ENCODE measurements around the gene PDE6B.
"Not testable (repeated sequence)": the region's sequence is repeated elsewhere in the genome, so short reads cannot be mapped to it uniquely, and the experiment has no call there.

The PDE6B gene

DNA sequence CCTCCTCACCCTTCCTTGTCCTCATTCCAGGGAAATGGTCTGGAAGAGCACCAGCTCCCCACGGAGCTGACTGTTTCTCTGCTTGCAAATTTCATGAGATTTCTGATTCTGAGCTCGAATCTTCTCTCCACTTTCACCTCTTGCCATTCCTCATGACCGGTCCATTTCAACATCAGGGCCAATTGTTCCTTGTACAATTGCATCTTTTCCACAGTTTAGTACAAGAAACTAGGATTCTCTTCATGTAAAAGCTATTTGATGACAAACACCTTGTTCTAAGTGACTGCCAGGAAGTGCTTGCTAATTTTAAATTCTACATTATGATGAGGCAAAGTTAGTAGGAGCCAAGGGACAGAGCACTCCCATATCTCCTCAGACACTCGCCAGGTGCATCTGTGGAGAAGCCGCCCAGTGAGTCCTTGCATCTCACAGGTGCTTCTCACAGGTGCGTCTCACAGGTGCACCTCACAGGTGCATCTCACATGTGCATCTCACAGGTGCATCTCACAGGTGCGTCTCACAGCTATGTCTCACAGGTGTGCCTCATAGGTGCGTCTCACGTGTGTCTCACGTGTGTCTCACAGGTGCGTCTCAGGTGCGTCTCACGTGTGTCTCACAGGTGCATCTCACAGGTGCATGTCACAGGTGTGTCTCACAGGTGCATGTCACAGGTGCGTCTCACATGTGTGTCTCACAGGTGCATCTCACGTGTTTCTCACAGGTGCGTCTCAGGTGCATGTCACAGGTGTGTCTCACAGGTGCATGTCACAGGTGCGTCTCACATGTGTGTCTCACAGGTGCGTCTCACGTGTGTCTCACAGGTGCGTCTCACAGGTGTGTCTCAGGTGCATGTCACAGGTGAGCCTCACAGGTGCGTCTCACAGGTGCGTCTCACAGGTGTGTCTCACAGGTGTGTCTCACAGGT lies 3.0 kb upstream of the PDE6B start:
- DNase-seq: no peak

DNA sequence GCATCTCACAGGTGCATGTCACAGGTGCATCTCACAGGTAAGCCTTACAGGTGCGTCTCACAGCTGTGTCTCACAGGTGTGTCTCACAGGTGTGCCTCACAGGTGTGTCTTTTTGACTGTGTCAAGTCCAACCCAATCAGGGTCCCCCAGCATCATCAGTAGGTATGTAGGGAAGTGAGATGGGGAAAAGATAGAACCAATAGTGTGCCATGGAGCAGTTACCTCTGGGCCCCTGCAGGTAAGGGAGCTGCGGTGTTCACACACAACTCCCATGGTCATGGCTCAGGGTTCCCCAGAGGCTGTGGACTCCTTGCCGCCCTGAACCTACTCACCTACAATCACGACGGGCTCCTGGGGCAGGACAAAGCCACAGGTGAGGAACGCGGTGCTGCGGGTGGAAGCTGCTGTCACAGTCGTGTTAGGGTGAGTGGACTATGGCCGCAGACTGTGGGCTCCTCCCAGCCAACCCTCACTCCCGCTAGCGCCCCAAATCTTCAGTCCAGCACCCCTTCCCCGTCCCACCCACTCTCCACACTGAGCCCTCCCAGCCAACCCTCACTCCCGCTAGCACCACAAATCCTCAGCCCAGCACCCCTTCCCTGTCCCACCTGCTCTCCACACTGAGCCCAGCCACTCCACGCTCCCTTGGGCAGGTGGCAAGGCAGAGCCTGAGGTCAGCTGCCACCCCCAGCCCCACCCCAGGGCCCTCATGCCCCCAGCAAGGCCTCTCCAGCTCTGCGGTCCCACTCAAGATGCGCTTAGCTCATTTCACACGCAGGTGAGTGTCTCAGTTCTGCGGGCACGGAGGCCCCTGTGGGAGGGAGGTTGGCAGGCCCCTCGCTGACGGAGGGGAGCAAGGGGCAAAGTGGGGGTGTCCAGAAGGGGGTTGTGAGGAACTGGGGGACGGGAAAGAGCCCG lies 2.1 kb upstream of the PDE6B start:
- no peak for DNase-seq

DNA sequence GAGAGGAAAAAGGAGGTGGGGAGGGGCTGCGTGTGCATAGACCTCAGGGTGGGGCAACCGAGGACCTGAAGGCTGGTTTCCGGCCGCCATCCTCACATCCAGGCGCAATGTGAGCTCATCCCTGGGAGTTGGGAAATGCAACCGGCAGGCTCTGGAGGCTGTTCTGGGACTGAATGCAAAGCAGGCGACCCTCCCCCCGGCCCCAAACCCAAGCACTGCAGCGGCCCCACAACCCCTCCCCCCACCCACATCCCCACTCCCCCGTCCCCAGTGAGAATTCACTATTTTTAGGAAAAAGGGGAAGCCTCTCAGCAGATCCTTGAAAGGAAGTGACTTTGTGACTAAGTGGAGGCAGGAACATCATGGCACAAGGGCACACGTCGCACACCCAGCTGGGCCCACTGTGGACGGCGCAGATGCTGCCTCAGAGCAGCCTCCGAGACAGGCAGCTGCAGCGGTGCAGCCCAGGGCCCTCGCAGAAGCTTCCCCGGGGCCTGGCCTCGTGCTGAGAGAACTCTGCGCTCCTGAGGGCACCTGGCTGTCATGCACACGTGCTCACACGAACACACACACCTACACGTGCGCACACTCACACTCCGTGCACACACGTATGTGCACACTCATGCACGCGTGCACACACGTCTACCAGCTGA lies 1.3 kb upstream of the PDE6B start:
- no peak for DNase-seq

DNA sequence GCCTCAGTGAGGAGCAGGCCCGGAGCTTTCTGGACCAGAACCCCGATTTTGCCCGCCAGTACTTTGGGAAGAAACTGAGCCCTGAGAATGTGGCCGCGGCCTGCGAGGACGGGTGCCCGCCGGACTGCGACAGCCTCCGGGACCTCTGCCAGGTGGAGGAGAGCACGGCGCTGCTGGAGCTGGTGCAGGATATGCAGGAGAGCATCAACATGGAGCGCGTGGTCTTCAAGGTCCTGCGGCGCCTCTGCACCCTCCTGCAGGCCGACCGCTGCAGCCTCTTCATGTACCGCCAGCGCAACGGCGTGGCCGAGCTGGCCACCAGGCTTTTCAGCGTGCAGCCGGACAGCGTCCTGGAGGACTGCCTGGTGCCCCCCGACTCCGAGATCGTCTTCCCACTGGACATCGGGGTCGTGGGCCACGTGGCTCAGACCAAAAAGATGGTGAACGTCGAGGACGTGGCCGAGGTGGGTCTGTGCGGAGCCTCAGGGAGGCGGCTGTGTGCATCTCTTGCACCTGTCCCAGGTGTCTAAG lies 323 bp downstream of the PDE6B start:
- DNase-seq: no peak

DNA sequence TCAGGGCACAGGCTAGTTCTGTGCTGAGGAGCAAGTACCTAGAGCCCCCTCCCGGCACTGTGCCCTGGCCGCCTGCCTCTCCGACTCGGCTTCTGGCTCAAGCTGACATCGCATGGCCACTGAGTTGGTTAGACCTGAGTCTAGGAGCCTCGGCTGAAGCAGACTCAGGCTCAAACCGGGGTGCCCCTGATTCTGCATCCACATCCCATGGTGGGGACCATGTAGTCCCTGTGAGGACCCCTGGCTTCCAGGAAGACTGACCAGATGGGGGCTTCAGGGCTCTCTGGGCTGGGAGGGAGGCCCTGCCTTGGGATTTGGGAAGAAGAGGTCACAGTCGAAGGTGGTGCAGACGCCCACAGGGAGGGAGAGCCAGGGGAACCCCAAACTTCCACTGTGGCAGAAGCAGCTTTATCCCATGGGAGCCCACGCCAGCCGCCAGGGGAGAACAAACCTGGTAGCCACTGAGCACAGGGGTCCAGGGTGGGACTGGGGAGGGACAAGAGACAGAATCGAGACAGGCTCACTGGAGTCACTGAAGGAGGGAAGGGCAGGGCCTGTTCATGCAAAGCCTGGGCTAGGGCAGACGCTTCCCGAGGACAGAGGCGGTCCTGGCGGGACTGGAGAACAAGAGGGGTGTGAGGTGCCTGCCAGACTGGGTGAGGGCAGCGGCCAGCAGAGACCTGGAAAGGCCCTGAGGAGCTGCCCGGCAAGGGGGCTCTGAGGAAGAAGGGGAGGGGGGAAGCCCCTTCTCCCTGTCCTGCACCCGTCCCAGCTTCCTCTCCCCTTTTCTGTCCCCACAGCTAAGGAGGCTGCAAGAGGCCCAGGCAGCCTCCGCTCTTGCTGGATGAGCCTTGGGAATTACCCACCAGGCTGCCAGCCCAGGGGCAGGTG lies 1.1 kb downstream of the PDE6B start:
- DNase-seq: no peak

DNA sequence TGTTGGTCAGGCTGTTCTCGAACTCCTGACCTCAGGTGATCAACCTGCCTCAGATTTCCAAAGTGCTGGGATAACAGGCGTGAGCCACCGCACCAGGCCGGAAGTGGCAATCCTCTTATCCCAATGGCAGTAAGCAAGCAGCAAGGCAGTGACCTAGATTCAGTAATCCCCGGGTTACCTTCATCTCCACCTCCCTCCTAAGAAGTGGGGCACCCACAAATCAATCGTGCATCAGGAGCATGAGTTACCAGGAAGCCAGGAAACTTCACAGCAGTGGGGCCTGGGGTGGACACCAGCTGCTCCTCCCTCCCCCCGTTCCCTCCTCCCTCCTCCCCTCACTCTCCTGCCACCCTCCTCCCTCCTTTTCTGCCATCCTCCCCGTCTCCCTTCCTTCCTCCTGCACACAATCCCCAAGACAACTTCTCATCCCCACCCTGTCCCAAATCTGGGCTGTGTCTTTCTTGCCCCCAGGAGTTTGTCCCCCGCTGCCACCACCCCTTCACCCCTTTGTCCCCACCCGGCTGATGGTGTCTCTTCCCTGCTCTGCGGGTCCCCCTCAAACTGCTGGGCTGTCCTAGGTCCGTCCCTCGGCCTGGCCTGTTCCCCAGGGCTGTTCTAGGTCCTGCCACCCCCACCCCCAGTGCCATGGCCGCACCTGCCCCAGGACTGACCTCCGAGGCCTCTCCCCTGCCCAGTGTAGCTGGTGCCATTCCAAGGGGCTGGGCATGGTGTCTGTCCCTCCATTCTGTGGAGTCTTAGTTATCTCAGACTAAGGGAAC lies 2.2 kb downstream of the PDE6B start:
- no peak for DNase-seq

DNA sequence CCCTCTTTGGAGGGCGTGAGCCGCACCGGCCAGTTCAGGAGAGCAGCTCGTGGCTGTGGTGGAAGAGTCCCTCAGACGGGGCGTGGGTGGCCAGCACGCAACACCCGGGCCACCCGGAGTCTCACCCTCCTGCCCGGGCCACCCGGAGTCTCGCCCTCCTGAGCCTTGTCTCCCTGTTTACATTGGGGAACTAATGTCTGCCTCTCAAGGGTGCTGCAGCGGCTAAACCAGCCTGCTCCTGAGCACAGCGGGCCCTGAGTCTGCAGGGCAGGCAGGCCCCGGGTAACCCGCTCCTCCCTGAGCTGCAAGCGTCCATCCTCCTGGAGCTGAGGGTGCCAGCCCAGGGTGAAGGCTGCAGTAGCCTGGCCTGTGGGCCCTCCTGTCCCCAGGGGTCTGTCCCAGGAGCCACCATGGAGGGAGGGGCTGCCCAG lies 3.0 kb downstream of the PDE6B start:
- DNase-seq: peak in 1 of 2 experiments; percentile 33

DNA sequence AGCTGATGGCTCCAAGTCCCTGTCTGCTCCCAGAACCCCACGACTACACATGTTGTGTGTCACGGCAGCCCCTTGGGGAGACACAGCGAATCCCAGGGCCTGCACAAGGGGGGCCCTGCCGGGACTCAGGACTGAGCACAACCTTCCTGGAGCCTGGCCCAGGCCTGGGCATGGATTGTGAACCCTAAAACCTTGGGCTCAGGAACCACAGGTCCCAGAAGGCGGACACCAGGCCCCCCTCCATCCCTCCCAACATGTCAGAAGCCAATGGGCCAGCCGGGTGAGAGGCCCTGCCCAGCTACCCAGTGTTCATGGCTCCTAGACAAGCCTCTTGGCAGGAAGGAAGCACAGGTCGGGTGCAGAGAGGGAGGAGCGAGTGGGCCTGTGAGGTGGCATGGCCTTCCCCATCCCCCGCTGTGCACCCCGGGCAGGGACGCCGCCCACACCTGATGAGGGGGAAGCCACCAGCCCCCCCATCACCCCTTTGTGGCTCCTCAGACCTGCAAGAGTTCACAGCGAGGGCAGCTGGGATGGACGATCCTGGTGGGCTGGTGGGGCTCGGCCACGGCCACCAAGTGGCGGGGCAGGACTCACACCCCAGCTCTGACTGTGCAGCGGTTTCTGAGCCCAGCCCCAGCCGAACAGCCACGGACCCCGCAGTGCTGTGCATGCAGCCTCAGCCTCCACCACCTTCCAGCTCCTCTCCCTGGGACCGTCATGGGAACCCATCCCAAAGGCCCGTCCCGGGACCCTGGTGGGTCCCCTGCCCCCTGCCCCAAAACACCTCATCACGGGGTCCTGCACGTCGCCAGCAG lies 3.7 kb downstream of the PDE6B start:
- DNase-seq: no peak

DNA sequence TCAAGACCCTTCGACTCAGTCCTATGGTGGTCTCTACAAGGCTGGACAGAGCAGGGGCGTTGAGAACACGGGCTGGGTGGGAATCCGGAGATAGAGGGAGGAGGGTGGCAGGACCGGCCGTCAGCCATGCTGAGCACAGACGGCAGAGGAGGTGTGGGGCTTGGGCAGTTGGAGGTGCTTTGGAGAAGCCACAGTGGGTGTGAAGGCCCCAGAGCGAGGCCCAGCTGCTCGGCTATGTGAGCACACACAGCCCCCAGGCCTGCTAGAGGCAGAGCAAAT lies 4.2 kb downstream of the PDE6B start:
- DNase-seq: peak in 1 of 2 experiments; percentile 56

DNA sequence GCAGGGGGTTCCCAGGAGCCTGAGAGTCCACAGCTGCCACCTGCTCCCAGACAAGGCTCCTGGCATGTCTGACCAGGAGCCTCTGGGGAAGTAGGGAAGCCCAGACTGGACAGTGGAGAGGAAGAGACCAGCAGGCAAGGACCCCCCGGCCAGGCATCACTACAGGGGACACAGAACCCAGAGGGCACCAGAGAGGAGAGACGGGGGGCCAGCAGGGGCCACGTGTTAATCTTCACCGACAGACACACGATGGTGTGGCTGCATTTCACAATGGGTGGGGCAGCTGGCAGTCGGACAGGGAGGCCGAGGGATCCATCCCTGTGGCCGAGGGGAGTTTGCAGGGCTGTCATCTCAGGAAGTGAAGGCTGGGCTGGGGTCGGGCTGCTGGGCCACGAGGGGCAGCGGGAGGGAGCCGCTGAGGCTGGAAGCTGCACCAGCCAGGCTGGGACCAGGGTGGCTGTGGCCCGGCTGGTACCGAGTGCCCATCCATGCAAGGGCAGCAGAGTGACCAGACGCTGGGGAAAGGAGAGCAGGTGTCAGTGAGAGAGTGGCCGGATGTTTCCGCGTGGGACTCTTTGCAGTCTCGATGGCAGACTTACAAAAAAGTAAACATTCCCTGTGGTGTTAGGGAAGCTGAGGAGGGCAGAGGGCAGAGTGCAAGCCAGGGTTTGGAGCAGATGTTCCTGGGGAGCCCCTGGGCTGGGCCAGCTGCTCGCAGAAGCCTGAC lies 4.7 kb downstream of the PDE6B start:
- peak in 1 of 2 experiments; percentile 34 for DNase-seq

DNA sequence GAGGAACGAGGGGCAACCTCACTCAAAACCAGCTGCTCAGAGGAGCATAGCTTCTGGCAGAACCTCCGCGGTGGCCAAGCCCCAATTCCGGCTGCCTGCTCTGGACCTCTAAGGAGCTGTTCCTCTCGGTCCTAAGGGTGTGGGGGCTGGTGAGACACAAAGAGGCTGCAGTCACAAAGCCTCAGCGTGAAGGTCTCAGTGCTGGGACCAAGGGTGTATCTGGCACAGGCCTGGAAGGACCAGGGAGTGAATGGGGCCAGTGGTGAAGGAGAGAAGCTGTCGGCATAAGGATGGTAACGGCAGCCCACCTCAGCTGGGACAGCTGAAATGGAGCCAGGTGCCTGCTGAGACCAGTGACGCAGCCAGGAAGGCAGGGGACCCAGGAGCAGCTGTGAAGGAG lies 5.3 kb downstream of the PDE6B start:
- DNase-seq: no peak

DNA sequence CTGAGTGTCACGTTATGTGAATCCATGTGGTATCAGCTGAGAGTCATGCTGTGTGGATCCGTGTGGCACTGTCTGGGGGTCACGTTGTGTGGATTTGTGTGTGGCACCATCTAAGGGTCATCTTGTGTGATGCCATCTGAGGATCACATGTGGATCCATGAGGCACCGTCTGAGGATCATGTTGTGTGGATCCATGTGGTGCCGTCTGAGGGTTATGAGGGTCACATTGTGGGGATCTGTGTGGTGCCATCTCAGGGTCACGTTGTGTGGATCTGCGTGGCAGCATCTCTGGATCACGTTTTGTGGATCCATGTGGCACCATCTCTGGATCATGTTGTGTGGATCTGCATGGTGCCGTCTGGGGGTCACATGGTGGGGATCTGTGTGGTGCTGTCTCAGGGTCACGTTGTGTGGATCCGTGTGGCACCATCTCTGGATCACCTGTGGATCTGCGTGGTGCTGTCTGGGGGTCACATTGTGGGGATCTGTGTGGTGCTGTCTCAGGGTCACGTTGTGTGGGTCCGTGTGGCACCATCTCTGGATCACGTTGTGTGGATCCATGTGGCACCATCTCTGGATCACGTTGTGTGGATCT lies 6.9 kb downstream of the PDE6B start:
- DNase-seq: no peak

DNA sequence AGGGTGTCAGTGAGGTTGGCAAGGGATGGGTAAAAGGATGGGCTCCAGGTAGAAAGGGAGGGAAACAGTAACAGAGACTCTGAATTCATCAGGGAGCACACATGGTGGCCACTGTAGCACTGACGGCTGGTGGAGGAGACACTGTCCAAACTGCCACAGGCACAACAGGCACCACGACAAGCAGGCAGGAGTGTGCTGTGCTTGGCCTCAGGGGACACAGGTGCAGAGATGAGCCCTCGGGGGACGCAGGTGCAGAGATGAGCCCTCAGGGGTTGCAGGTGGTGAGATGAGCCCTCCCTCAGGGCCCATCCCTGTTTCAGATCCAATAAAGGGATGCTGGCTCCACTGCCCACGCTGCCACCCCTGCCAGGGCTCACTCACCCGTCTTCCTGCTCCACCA lies 7.6 kb downstream of the PDE6B start:
- DNase-seq: no peak

DNA sequence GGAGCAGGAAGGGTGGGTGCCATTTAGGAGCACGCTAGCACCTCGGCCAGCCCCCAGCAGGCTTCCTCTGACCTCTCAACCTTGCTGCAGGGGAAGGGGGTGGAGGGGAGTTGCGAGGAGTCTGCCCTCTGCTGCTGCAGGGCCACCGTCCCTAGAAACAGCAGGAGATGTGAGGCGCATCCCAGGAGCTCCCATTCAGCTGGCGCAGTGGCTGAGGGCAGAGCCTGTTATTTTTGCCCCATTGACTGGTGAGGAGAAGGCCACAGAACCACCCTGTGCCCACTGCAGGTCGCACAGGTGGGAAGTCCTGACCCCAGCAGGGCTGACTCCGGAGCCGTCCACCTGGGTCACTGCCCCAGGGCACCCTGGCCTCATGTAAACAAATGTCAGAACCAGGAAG lies 8.0 kb downstream of the PDE6B start:
- no peak for DNase-seq

DNA sequence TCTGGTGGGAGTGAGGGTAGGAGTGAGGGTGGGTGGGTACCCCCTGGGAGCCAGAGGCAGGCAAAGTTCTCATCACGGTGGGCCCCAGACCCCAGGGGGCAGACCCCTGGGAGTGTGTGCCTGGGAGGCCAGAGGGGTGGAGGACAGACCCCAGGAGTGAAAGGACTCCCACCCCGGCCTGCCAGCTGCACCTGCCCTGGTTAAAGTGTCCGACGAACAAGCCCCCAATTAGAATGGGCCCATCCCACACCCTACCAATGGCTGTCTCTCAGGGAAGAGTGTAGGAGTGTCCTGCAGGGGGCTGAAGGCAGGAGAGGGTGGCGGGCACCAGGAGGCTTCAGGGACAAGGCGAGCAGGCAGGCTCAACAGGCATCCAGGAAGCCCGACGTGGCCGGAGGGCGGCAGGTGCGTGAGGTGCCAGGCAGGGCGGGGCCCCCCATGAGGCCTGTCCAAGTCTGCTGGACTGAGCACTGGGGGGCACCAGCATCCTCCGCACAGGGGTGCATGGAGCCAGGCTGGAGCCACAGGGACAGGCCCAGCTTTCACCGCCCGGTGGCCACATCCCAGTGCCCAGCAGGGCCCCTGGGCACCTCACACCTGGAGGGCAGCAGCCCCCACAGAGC lies 8.7 kb downstream of the PDE6B start:
- DNase-seq: no peak

DNA sequence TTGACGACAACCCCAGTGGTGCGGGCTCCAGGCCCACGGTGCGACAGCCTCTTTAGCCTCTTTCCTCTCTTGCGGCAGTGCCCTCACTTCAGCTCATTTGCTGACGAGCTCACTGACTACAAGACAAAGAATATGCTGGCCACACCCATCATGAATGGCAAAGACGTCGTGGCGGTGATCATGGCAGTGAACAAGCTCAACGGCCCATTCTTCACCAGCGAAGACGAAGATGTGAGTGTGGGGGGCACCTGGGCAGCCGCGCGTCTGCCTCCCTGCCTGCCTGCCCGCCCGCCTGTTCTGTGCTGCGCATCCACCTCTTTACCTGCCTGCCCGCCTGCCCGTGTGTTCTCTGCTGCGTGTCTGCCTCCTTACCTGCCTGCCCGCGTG lies 9.2 kb downstream of the PDE6B start:
- peak in 1 of 2 experiments; percentile 34 for DNase-seq

DNA sequence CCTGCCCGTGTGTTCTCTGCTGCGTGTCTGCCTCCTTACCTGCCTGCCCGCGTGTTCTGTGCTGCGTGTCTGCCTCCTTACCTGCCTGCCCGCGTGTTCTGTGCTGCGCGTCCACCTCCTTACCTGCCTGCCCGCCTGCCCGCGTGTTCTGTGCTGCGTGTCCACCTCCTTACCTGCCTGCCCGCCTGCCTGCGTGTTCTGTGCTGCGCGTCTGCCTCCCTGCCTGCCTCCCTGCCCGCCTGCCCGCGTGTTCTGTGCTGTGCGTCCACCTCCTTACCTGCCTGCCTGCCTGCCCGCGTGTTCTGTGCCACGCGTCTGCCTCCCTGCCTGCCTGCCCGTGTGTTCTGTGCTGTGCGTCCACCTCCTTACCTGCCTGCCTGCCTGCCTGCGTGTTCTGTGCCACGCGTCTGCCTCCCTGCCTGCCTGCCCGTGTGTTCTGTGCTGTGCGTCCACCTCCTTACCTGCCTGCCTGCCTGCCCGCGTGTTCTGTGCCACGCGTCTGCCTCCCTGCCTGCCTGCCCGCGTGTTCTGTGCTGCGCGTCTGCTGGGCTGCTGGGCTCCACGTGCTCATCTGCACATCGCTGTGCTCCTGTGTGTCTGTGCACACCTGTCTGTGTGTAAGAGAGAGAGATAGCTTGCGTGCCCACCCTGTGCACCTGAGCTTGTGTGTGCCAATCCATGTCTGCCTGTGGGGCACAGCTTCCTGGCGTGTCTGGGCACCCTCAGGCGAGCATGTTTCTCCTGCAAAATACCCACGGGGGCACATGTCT lies 9.9 kb downstream of the PDE6B start:
- DNase-seq: not testable (repeated sequence)
